Activated CD4-positive, CD25-positive, alpha-beta regulatory T cell treated with anti-CD3 and anti-CD28 coated beads, Interleukin-2, amount 50 U/mL, for 72 hours (primary cell): ENCODE measurements around the gene CNTN4.
"Not testable (repeated sequence)": the region's sequence is repeated elsewhere in the genome, so short reads cannot be mapped to it uniquely, and the experiment has no call there.

Source experiments
- DNase-seq: peaks from one replicate; pipeline ENCODE4 v3.0.0; 2021

CNTN4 gene

DNA sequence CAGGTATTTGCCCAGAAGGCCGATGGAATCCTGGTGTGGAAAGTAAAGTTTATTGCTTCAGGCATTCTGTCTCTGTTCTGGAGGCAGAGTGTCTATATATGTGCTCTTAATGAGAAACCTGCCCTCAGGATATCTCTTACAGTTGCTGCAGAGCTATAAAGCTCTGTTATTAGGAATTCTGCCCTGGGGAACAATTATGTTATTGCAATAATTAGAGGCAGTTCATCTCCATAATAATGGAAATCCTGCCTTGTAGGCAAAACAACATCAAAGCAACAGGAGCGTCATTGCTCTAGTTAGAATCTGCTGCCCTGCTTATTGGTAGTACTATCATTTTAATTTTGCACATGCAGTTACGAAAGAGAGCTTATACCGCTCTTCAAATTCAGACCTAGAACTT is 835.9 kb downstream of the CNTN4 start:
- DNase-seq, result no peak

DNA sequence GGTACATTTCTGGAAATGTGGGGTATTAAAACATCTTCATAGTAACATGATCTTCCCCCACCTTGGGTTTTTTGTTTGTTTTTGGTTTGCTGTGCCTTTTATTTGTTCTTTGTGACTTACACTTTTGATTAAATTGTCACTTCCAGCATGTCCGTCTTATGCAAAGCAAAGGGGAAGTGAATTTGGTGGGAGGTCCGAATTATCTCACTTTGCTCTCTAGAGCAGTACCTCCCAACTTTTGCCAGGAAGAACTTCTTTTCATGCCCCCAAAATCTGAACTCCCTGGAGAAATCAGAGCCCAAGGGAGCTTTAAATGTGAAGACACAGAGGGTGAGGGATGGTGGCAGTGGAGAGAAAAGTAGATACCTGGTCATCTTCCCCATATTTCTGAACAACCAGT is 838.4 kb downstream of the CNTN4 start:
- no peak for DNase-seq

DNA sequence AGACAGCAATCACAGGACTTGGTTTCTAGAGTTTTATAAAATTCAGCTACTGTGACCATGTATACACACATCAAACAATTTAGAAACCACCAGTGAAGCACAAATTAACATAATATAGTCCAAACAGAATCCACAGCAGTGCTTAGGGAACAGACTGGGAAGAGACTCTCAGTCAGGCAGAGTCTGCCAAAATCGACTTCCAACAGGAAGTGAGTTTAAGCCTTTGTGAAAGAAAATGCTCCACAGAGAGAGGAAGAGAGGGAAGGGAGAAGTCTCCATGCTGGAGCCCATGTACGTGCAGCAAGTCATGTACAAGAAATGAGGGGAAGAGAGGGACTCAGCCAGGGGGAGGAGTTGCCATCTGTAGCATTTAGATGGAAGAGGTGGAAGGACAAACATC is 838.9 kb downstream of the CNTN4 start:
- no peak for DNase-seq

DNA sequence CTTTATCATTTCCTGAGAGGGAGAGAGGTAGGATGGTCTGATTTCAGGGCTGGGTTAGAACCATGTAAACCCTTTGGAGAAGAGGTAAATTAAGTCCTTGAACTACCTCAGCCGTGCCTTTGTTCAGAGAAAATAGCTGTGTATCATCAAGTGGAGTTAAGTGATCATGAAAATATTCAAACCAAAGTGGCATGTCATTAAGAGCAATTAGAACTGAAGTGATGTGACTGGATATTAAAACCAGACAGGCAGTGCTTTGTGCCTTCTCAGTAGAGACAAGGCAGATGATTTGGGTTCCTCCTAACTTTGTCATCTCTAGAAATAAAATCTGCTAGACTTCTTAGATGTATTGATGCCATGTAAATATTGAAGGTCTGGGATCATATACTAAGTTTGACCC is 840.0 kb downstream of the CNTN4 start:
- DNase-seq, result no peak

DNA sequence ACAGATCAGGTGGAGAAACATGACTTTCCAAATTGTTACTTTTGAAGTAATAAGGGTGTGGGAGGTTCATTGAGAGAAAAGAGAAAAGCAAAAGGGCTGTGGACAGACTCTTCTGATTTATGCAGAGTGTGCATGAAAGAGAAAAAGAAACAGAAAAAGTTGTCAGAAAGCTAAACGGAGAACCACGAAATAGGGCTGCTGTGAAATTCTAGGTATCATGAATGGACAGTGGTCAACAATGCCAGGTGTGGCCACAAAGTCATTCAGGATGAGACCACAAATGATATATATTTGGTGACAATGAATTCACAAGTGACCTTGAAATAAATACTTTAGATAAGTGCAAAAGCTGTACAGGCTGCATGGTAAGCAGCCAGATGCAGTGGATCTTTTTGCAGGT is 841.4 kb downstream of the CNTN4 start:
- no peak for DNase-seq

DNA sequence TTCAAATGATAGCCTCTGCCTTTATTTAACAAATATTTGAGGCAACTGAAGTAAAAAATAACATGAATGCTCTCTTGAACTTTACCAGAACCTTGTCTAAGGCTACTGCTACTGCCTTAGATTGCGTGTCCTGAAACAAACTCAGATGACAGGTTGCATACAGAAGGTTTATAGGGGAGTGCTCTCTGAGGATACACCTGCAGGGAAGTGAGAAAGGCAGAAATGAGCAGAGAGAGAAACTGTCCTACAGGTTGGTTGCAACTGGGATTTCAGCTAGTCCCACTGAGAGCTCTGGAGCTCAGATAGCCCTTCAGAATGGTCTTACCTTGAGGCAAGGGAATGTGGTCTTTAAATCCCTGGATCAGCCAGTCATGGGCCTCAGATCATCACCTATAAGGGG is 846.0 kb downstream of the CNTN4 start:
- DNase-seq, result no peak

DNA sequence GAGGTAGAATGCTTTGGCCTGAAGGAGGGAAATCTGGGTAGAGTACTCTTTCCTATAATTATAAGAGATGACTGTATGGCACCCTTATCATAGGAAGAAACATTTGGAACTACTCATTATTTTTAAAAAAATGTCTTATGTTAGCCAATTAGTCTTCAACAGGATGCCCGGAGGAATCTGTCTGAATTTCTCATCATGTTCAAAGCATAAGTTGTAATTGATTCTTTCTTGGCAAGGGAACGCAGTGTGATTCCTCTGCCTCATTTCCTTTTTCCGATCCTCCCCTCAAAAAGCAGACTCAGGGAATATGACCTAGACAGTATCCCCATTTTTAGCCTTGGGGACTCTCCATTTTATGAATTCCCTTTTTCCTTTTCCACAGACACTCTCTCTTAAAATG is 846.5 kb downstream of the CNTN4 start:
- no peak for DNase-seq

DNA sequence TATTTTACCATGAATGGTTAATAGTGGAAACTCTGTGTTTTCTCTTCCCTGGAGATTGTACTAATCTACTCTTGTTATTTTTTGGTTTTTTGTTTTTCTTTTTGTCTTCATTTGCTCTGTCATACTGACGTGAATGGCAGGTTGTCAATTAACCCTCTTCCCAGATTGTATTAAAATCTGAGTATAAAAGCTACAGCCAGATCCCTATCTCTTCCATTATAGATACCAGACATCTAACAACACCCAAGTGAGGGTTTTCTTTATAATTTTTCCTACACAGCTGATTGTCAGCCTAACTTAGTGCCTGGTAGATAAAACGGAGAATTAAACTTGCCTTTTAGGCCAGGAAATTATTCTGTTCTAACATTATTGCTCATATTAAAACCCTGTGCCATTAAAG is 848.9 kb downstream of the CNTN4 start:
- no peak for DNase-seq

DNA sequence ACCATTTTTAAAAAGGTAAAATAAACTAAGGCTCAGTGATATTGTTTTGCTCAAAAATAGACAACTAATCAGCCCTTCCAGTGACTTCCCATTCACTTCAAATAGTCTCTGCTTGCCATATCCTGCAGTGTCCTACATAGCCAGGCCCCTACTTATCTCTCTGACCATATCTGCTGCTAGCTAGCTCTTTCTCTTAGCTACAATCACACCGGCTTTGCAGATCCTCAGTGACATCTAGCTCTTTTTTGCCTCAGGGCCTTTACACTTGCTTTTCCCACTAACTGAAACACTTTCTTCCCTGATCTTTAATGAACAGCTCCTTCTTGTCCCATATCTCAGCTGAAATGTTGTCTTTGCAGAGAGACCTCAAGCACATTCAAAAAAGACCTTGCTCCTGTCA is 850.2 kb downstream of the CNTN4 start:
- DNase-seq, result no peak

DNA sequence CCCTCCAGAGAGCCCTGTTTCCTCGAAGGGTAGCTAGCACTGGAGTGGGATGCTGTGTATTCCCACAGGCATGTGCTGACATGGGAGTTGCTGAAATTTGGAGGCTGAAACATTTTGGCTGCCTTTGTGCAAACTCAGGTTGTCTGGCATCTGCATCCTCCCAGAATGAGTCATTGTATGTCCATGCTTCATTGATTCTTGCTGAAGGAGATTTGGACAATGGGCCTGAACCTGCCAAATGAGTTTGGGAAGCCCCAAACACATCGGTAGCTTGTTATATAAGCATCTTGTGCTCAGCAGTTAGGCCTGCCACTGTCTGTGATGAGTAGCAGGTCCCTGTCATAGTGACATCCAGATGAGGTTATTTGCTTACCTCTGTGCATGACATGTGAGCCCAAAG is 851.5 kb downstream of the CNTN4 start:
- DNase-seq, result no peak

DNA sequence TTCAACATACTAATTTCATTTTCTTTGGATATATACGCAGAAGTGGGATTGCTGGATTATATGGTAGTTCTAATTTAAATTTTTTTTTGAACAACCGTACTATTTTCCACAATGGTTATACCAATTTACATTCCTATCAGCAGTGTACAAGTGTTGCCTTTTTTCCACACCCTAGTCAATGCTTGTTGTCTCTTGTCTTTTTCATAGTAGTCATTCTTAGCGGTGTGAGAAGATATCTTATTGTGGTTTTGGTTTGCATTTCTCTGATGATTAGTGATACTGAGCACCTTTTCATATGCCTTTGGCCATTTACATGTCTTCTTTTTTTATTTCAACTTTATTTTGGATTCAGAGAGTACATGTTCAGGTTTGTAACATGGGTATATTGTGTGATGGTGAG is 858.4 kb downstream of the CNTN4 start:
- DNase-seq, result no peak

DNA sequence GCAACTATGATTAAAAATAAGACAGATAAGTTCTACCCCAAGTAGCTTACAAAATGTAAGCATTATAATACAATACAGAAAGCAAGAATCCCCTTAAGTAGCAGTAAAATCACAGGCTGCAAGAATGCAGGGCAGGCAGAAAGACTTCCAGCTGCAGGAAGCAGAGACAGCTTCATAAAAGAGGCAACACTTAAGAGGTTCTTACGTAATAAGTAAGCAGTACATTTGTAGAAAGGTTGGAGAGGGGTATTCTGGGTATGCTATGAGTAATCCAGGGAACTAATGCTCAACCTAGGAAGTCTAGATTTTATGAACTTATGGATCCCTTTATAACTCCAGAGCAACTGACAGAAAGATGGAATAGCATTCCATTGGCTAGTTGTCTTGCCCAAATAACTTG is 859.9 kb downstream of the CNTN4 start:
- DNase-seq, result no peak

DNA sequence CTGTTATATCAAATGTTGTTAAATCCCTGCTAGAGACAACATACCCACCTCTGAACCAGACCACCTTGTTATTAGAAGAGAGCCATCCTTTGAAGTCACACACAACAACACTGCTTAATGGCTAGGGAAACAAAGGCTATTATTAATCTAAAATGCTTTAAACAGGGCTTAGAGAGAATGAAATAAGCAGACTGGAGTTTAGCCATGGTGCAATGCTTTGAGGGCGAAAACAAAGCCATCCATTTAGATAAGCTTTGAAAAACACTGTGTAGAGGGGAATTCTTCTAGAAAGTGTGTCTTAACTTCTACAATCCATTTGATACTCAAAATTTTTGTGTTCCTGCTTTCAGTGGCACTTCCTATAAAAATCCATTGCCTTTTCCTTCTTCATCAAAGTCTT is 862.9 kb downstream of the CNTN4 start:
- DNase-seq, result no peak

DNA sequence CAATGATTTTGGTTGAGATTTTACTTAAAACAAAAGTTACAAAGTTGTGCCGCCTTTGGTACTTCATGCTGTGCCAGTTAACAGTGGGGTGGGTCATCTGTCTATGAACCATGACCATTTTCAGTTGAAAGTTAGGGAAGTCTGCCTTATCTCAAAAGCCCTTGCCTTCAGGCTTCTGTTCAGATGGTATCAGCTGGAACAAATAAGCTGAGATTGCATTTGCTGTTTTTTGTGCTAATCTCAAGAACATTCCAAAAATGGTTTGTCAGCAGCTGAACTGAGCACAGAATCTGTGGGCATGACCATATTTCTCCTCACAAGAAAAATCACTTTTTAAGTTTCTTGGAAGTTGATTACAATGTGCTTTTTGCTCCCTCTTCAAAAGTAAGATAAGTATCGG is 869.2 kb downstream of the CNTN4 start:
- no peak for DNase-seq

DNA sequence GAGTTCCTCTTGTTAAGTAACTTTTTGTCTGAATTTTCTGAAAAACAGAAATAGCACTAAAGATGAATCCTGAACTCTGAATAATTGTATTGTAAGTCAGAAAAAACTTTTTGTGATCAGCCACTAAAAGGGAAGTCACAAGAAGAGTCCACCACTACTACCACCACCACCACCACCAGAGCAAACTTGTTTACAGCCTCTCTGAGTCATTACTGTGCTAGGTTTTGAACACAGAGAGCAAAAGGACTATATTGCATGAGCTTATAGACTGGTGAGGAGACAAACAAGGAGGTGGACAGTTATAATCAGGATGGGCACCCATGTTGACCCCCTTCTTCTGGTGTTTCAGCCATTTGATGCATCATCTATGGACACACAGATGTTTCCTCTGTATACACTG is 869.8 kb downstream of the CNTN4 start:
- no peak for DNase-seq

DNA sequence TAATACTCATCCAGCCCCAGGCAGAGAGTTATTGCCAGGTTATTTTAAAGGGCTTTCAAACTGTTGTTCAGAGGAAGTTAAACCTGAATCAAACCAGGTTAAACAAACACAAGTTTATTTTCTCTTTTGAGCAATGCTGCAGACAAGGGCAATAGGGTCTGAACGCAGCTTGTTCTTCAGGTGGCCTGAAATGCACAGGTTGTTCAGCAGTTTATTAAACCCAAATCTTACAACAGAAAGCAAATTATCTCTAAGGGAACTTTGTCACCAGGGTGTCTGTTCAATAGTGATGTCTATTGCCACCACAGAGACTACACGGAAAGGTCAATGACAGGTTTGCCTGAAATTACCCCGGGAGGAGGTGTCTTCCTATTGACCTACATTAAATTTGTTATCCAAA is 877.5 kb downstream of the CNTN4 start:
- DNase-seq, result no peak

DNA sequence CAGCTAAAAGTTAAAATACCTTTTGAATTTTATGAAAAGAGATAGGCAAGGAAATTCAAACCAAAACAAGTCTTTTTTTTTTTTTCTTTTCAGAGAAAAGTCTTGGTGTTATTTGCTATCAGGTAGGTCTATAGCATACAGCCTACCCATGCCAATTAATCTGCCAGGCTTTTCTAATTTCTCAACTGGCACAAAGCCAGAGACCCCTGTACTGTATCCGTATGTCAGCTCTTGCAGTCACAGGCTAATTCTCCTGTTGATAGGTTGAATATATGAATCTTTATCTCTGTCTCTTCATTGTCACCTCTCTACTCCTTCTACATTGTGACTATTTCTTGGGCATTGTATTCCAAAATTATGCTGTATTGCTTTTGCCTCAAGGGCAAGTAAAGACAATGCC is 878.1 kb downstream of the CNTN4 start:
- no peak for DNase-seq

DNA sequence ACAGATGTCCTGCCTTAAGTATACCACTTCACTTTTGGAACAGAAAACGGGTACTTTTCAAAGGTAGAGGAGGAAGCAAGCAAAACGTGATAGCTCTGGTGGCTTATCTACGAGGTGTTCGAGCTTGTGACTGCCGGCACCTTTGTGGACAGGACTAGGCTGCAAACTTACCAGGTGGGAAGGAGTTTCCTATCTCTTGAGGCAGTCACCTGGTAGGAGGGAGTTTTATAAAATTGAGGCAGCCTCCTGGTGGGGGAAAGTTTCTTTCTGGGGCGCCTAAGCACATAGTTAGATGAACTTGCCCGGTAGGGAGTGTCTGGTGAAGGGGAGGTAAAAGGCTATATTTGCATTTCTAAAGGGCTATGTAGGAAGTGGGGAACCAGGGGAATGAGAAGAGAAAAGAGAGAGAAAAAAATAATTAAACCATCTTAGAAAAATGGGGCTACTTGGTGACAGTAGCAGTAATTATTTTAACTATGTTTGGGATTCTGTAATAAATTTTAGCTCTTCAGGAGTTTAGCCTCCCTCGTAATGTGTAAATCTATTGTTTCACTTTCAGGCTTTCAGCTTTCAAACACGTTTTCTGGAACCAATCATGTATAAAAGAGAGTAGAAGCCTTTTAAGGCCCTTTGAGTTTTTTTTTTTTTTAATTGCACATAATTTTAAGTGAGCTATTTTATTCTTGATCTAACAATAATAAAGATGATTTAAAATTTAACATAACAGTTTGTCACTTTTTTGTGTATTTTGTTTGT is 880.5 kb downstream of the CNTN4 start:
- no peak for DNase-seq

DNA sequence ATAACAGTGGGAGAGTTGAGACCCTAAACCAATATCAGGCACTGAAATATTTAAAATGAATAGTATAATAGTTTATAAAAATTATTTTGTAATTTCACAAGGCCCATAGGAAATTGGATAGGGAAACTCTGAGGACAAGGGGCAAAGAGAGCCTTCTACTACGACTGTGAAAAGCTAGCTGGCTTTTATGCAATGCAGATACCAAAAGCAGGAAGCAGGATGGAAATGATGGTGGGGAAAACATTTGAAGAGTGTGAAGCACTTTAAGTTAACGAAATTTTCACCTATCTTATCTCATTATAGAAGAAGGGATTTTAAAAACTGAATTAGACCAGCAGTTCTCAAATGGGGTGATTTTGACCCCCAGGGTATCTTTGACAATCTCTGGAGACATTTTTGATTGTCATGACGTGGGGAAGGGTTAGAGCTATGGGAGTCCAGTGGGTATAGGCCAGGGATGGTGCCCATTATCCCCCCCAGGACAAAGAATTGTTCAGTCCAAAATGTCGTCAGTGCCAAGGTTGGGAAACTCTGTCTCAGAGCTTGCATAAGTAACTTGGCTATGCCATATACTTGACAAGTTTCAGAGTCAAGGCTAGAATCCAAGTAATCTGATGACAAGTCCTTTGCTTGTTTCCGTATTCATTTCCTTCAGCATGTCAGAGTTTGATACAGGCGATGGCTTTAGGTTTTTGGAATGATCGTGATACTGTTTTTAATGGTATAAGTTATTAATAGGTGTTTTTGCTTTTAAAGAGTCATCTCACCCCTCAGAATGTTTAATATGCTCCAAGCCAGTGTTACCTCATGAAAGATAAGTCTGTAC is 885.6 kb downstream of the CNTN4 start:
- DNase-seq, result no peak

DNA sequence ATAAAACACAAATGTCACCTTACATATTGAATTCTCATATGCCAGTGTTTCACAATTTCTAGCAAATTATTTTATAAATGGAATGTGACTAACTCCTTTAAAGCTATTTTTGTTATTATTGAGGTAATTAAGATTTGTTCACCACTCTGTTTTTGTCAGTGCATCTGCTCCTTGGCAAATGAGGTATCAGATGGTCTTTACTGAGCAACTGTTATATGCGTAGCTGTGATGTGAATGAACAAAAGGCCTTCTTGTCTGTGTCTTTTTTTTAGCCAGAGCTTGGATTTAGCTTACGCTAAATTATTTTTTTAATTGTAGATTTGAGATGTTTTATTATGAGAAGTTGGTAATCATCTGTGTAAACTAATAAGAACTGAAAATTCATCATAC is 886.2 kb downstream of the CNTN4 start:
- DNase-seq, result no peak

DNA sequence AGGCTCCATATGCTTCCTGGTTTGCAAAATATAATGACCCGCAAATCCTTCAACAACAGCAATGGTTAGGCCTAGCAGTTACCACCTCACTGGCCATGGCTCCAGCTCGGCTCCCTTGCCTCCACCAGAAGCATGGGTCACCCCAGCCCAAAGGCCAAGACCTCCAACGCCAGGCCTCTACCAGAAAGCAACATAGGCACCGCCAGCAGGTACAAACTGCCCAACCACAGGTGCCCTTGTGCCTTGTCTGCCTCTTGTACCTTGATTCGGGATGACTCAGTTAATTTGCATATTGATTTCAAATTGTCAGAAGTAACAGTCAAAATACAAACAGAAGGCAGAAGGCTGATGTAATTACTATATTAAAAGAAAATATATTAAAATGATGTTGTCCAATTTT is 886.8 kb downstream of the CNTN4 start:
- no peak for DNase-seq

DNA sequence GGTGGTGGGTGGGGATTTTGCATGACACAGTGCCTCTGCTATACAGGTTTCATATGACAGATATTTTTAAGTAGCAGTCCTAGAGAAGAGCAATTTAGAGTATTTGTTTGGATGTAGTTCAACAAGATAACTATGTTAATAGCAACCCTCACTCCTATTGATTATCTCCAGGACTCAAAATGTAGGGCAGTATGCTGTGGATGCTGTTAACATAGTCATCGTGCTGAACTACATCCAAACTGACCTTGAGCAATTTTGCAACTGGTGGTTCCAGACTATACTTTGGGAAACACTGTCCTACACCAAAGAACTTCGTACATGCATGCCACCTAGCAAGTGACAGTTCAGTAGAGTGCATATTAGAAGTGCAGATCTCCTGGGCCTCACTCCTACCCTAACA is 893.9 kb downstream of the CNTN4 start:
- no peak for DNase-seq

DNA sequence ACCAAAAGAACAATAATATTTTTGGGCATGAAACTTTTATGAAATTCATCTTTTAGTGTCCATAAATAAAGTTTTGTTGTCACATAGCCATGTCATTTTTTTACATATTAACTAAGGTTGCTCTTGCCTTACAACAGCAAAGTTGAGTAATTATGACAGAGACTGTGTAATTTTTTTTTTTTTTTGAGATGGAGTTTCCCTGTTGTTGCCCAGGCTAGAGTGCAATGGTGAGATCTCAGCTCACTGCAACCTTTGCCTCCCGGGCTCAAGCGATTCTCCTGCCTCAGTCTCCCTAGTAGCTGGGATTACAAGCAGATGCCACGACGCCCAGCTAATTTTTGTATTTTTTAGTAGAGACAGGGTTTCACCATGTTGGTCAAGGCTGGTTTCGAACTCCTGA is 894.5 kb downstream of the CNTN4 start:
- DNase-seq, result not testable (repeated sequence)

DNA sequence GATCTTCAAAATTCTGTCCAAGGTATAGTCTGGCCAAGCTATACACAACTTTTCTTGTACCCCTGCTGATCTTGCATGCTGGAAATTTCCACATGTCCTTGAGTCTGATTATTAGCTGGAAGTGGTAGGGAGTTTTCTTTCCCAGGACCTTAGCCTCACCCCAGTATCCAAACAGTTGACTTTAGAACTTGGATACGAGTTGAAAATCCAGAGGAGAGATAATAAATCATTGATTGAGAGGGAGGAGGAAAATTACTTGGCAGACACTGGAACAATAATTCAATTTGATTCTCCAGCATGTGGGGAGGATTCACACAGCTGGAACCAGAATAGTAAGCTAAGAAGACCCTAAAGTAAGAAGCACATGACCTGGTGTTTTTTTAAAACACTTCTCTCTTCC is 895.1 kb downstream of the CNTN4 start:
- no peak for DNase-seq

DNA sequence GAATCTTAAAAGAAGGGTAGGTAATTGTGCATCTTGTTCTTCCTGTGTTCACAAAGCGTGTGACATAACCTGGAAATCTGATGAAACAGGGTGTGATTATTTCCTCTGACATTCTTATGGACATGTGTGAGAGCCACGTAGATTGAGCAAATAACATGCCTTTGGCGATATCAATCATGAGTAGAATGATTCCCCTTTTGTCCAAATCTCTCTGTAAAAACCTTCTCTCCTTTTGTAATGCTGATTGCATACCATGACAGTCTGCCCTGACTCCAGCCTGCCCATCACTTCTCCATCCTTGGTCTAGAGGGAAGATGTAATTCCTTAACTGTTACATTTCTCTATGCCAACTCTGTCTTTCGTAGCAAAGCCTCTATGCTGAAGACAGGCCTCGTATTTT is 896.5 kb downstream of the CNTN4 start:
- DNase-seq, result no peak
